ENCODE data around the gene PAN3.
A peak's percentile ranks its signal among the peaks of the same experiment; 100 is the strongest.

PAN3 gene

DNA sequence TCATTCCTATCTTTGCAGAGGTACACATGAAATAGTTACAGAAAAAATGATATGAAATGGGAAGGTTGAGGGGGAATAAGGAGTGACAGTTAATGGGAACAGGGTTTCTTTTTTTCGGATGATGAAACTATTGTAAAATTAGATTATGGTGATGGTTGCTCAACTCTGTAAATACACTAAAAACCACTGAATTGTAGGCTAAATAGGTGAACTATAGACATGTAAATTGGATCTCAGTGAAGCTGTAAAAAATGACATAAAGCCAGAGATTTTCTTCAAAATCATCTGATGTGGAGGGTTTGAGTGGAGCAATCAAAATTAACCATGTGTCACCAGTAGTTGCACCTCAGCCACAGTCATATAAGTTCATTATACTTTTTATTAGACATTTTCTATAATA is 31.4 kb upstream of the PAN3 start:
- Histone ChIP-seq H2AFZ (ENCODE audit: low read length, unreplicated experiment) (no peak overlapping the region), H3K27me3 (ENCODE audit: insufficient read depth, low read length) (peaks cover 44% of the 10 kb centered on the region), H3K4me3 (ENCODE audit: low read depth, low read length) (no peak overlapping the region), H3K4me1 (ENCODE audit: control insufficient read depth, insufficient read depth, low read length, unreplicated experiment) (no peaks in the 10 kb centered on the region), H3K79me2 (ENCODE audit: control insufficient read depth, insufficient read depth, low read length, unreplicated experiment) (no peaks in the 10 kb centered on the region), H3K27ac (ENCODE audit: low read depth, low read length) (no peak overlapping the region), H3K36me3 (ENCODE audit: insufficient read depth, low read length) (no peaks in the 10 kb centered on the region)

DNA sequence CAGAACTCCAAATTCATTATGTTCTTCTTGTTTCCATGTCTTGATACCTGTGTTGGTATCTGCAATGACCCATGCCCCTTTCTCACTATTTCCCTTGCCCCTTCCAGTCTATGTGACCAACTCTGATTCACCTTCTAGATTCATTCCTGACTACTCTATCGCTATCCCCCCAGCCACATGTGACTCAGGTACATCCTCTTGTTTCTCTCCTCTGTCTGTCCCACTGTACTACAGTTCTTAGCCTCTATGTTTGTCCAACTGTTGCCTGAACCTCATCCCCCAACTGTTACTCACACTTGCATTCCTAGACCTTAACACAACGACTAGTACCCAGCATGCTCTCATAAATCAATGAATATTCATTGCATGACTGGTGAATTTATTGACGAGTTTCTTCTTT is 27.9 kb upstream of the PAN3 start:
- no peaks in the 10 kb centered on the region for H3K79me2 ChIP-seq (ENCODE audit: control insufficient read depth, insufficient read depth, low read length, unreplicated experiment)
- peaks cover 30% of the 10 kb centered on the region for H3K27me3 ChIP-seq (ENCODE audit: insufficient read depth, low read length)
- H3K27ac ChIP-seq (ENCODE audit: low read depth, low read length), result no peak overlapping the region
- no peaks in the 10 kb centered on the region for H3K36me3 ChIP-seq (ENCODE audit: insufficient read depth, low read length)
- no peak overlapping the region for H3K4me3 ChIP-seq (ENCODE audit: low read depth, low read length)
- H3K4me1 ChIP-seq (ENCODE audit: control insufficient read depth, insufficient read depth, low read length, unreplicated experiment), result no peaks in the 10 kb centered on the region
- H2AFZ ChIP-seq (ENCODE audit: low read length, unreplicated experiment), result no peak overlapping the region

DNA sequence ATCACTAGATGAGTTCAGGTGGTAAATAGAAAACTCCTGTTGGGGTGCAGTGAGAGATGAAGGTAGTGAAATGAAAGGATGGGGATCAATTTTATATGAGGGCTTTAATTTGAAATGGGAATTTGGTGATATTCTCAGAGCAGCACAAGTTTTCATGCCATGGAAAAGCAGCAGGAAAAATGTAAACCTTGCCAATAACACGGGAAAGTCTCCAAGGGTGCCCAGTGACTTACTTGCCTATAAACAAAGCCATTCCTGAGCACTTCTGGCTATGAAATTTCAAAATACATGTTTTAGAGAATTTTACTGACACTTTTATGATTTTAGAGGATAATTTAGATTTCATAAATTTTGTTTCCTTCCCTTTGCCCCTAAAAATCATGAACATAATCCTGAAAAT is 21.6 kb upstream of the PAN3 start:
- Histone ChIP-seq H2AFZ (ENCODE audit: low read length, unreplicated experiment) (no peak overlapping the region), H3K27me3 (ENCODE audit: insufficient read depth, low read length) (peaks cover 13% of the 10 kb centered on the region; the same call in 1 of the 2 replicates), H3K27ac (ENCODE audit: low read depth, low read length) (no peak overlapping the region), H3K36me3 (ENCODE audit: insufficient read depth, low read length) (no peaks in the 10 kb centered on the region), H3K79me2 (ENCODE audit: control insufficient read depth, insufficient read depth, low read length, unreplicated experiment) (no peaks in the 10 kb centered on the region), H3K4me3 (ENCODE audit: low read depth, low read length) (no peak overlapping the region), H3K4me1 (ENCODE audit: control insufficient read depth, insufficient read depth, low read length, unreplicated experiment) (no peaks in the 10 kb centered on the region)

DNA sequence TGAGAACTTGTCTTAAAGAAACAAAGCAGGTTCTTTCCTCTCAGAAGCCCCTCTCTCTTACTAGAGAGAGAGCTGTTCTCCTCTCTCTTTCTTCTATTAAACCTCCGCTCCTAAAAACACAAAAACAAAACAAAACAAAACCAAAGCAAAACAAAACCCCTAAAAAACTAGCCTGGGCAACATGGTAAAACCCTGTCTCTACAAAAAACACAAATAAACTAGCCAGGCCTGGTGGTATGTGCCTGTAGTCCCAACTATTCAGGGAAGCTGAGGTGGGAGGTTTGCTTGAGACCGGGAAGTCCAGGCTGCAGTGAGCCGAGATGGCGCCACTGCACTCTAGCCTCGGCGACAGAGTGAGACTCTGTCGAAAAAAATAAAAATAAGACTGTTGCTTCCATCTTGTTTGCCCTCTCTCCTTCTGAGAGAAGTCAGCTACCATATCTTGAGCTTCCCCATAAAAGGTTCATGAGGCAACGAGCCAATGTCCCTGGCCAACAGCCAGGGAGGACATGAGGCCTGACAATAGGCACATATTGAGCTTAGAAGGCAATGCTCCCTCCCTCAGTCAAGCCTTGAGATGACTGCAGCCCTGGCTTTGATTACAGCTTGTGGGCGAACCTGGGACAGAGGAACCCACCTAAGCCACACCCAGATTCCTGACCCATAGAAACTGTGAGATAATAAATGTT is 20.5 kb upstream of the PAN3 start:
- Histone ChIP-seq H3K4me3 (ENCODE audit: low read depth, low read length) (no peak overlapping the region), H3K4me1 (ENCODE audit: control insufficient read depth, insufficient read depth, low read length, unreplicated experiment) (no peaks in the 10 kb centered on the region), H3K36me3 (ENCODE audit: insufficient read depth, low read length) (no peaks in the 10 kb centered on the region), H3K27me3 (ENCODE audit: insufficient read depth, low read length) (peaks cover 13% of the 10 kb centered on the region; the same call in 1 of the 2 replicates), H2AFZ (ENCODE audit: low read length, unreplicated experiment) (no peak overlapping the region), H3K79me2 (ENCODE audit: control insufficient read depth, insufficient read depth, low read length, unreplicated experiment) (no peaks in the 10 kb centered on the region), H3K27ac (ENCODE audit: low read depth, low read length) (no peak overlapping the region)

DNA sequence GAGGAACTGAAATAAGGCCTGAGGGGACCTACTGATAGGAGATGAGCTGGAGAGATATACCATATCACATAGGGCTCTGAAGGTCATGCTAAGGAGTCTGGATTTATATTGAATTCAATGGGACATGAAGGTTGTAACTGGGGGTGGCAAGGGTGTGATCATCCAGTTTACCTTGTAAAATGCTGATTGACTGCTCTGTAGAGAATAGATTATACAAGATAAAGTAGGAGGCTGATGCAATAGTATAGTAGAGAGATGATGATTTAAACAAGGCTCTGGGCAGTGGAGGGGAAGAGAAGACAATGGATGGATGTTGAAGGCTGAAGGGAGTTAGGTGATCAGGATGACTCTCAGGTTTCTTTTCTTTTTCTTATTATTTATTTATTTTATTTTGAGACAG is 18.0 kb upstream of the PAN3 start:
- Histone ChIP-seq H3K27ac (ENCODE audit: low read depth, low read length) (no peak overlapping the region), H3K4me1 (ENCODE audit: control insufficient read depth, insufficient read depth, low read length, unreplicated experiment) (no peaks in the 10 kb centered on the region), H3K36me3 (ENCODE audit: insufficient read depth, low read length) (no peaks in the 10 kb centered on the region), H3K4me3 (ENCODE audit: low read depth, low read length) (no peak overlapping the region), H3K79me2 (ENCODE audit: control insufficient read depth, insufficient read depth, low read length, unreplicated experiment) (no peaks in the 10 kb centered on the region), H3K27me3 (ENCODE audit: insufficient read depth, low read length) (peaks cover 13% of the 10 kb centered on the region; the same call in 1 of the 2 replicates), H2AFZ (ENCODE audit: low read length, unreplicated experiment) (no peak overlapping the region)

DNA sequence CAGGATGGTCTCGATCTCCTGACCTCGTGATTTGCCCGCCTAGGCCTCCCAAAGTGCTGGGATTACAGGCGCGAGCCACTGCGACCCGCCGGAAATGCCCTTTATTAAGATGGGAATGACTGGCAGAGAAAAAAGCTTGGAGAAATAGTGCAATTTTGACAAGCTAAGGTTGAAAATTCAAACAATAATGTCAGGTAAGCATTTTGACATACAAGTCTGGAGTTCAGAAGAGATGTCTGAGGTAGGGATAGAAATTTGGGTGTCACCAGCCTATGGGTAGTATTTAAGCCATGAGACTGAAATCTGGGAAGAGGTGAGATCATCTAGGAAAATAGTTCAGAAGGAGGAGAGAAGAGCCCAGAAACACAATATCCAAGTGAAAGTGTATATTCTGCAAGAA is 17.1 kb upstream of the PAN3 start:
- no peaks in the 10 kb centered on the region for H3K4me1 ChIP-seq (ENCODE audit: control insufficient read depth, insufficient read depth, low read length, unreplicated experiment)
- no peak overlapping the region for H3K4me3 ChIP-seq (ENCODE audit: low read depth, low read length)
- H3K27me3 ChIP-seq (ENCODE audit: insufficient read depth, low read length), result peaks cover 11% of the 10 kb centered on the region; the same call in 1 of the 2 replicates
- H3K36me3 ChIP-seq (ENCODE audit: insufficient read depth, low read length), result no peaks in the 10 kb centered on the region
- no peak overlapping the region for H3K27ac ChIP-seq (ENCODE audit: low read depth, low read length)
- no peaks in the 10 kb centered on the region for H3K79me2 ChIP-seq (ENCODE audit: control insufficient read depth, insufficient read depth, low read length, unreplicated experiment)
- H2AFZ ChIP-seq (ENCODE audit: low read length, unreplicated experiment), result no peak overlapping the region

DNA sequence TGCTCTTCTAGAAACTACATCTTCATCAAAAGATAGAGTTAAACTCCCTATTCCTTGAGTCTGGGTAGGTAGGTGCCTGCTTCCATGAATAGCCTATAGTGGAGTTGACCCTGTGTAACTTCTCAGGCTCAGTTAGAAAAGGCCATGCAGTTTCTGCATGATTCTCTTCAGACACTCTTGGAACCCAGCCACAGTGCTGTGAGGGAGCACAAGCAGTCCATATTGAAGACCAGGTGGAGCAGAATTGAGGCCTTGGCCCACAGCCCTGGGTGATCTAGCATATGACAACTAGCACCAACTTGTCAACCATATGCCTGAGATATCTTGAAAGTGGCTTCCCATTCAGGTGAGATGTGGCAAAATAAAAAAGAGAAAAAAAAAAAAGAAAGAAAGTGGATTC is 10.3 kb upstream of the PAN3 start:
- H3K27me3 ChIP-seq (ENCODE audit: insufficient read depth, low read length), result no peaks in the 10 kb centered on the region
- H3K27ac ChIP-seq (ENCODE audit: low read depth, low read length), result no peak overlapping the region
- H3K79me2 ChIP-seq (ENCODE audit: control insufficient read depth, insufficient read depth, low read length, unreplicated experiment), result no peaks in the 10 kb centered on the region
- H2AFZ ChIP-seq (ENCODE audit: low read length, unreplicated experiment), result no peak overlapping the region
- no peaks in the 10 kb centered on the region for H3K36me3 ChIP-seq (ENCODE audit: insufficient read depth, low read length)
- H3K4me3 ChIP-seq (ENCODE audit: low read depth, low read length), result no peak overlapping the region
- no peaks in the 10 kb centered on the region for H3K4me1 ChIP-seq (ENCODE audit: control insufficient read depth, insufficient read depth, low read length, unreplicated experiment)

DNA sequence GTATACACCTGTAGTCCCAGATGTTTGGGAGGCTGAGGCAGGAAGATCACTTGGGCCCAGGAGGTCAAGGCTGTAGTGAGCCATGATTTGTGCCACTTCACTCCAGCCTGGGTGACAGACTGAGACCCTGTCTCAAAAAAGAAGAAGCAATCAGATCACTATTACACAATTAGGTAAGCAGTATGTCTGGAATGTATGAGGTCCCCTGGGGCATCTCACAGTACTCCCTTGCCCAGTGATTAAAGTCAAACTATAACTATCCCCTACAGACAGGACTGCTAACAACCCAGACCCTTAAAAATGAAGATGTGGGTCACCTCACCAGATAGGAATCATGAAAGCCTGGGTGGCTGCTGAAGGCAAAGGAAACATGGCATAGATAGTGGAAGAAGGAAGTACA is 9.4 kb upstream of the PAN3 start:
- Histone ChIP-seq H3K27ac (ENCODE audit: low read depth, low read length) (no peak overlapping the region), H3K36me3 (ENCODE audit: insufficient read depth, low read length) (no peaks in the 10 kb centered on the region), H3K27me3 (ENCODE audit: insufficient read depth, low read length) (no peaks in the 10 kb centered on the region), H3K4me1 (ENCODE audit: control insufficient read depth, insufficient read depth, low read length, unreplicated experiment) (no peaks in the 10 kb centered on the region), H3K4me3 (ENCODE audit: low read depth, low read length) (no peak overlapping the region), H2AFZ (ENCODE audit: low read length, unreplicated experiment) (no peak overlapping the region), H3K79me2 (ENCODE audit: control insufficient read depth, insufficient read depth, low read length, unreplicated experiment) (no peaks in the 10 kb centered on the region)

DNA sequence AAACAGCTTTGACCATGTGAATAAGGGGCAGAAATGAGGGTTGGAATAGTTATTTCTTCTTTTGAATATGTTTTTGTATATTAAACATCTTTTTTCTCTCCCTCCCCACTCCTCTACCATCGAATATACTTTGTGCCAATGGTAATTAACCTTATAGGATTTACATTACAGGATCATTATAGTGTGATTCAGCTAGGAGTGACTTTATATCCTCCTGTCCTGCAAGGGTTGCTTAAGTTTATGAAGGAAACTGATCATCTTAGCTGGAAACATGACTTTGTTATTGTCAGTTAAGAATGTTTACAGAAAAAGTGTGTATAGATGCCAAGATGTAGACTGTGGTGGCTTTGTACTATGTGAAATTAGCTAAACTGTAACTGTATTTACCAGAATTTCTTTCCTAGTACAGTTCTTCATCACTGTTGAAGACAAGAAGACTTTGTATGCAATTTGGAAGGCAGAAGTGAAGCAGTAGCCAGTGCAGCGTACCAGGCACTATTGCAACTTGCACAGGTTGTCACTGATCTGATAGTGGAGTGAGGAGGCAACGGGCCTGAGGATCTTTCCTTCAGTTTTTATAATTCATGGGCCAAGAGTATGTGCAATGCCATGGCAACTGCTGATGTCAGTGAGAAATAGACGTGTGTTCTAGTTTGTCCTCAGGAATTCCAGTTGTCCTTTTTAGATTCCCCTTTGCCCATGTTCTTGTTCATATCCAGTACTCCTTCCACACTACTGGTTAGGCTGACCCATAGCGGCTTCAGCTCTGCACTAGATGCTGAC is 8.2 kb upstream of the PAN3 start:
- H3K4me1 ChIP-seq (ENCODE audit: control insufficient read depth, insufficient read depth, low read length, unreplicated experiment), result no peaks in the 10 kb centered on the region
- no peaks in the 10 kb centered on the region for H3K36me3 ChIP-seq (ENCODE audit: insufficient read depth, low read length)
- no peak overlapping the region for H3K27ac ChIP-seq (ENCODE audit: low read depth, low read length)
- no peak overlapping the region for H2AFZ ChIP-seq (ENCODE audit: low read length, unreplicated experiment)
- no peak overlapping the region for H3K4me3 ChIP-seq (ENCODE audit: low read depth, low read length)
- no peaks in the 10 kb centered on the region for H3K79me2 ChIP-seq (ENCODE audit: control insufficient read depth, insufficient read depth, low read length, unreplicated experiment)
- no peaks in the 10 kb centered on the region for H3K27me3 ChIP-seq (ENCODE audit: insufficient read depth, low read length)

DNA sequence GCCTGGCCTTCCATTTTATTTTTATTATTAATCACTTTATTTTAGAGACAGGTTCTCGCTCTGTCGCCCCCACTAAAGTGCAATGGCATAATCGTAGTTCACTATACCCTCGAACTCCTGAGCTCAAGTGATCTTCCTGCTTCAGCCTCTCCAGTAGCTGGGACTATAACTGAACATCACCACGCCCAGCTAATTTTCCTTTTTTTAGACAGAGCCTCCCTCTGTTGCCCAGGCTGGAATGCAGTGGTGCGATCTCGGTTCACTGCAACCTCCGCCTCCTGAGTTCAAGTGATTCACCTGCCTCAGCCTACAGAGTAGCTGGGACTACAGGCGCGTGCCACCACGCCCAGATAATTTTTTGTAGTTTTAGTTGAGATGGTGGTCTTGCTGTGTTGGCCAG is 6.7 kb upstream of the PAN3 start:
- no peak overlapping the region for H3K27ac ChIP-seq (ENCODE audit: low read depth, low read length)
- no peaks in the 10 kb centered on the region for H3K4me1 ChIP-seq (ENCODE audit: control insufficient read depth, insufficient read depth, low read length, unreplicated experiment)
- no peaks in the 10 kb centered on the region for H3K36me3 ChIP-seq (ENCODE audit: insufficient read depth, low read length)
- H3K27me3 ChIP-seq (ENCODE audit: insufficient read depth, low read length), result no peaks in the 10 kb centered on the region
- no peak overlapping the region for H3K4me3 ChIP-seq (ENCODE audit: low read depth, low read length)
- no peak overlapping the region for H2AFZ ChIP-seq (ENCODE audit: low read length, unreplicated experiment)
- H3K79me2 ChIP-seq (ENCODE audit: control insufficient read depth, insufficient read depth, low read length, unreplicated experiment), result peaks cover 4% of the 10 kb centered on the region

DNA sequence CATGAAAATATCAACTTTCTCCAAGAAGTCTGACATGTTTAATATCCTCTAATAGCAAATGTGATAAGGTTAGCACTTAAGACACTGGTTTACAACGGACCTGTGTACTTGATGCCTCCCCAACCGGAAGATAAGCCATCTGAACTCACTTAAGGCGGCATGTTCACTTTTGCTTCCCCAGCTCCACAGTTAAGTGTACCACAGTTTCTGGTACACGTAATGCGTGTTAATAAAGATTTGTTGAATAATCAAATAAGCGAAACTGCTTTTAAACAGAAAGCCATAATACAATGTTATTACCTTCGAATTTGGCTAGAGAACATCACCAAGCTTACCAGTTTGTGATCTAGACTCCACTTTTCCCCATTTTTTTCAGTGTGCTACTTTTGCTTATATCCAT is 1.4 kb upstream of the PAN3 start:
- Histone ChIP-seq H3K79me2 (ENCODE audit: control insufficient read depth, insufficient read depth, low read length, unreplicated experiment) (peaks cover 44% of the 10 kb centered on the region), H3K36me3 (ENCODE audit: insufficient read depth, low read length) (no peaks in the 10 kb centered on the region), H3K4me1 (ENCODE audit: control insufficient read depth, insufficient read depth, low read length, unreplicated experiment) (peaks cover 4% of the 10 kb centered on the region), H3K27ac (ENCODE audit: low read depth, low read length) (no peak overlapping the region), H3K27me3 (ENCODE audit: insufficient read depth, low read length) (no peaks in the 10 kb centered on the region), H2AFZ (ENCODE audit: low read length, unreplicated experiment) (no peak overlapping the region), H3K4me3 (ENCODE audit: low read depth, low read length) (peak overlapping the region; percentile 97)

Data from ACC112 (cell line).